NCI-H187 treated with DMSO at 0.1 percent for 48 hours (cell line): Measurements from ENCODE around the gene PLA2G3.
"Not testable (repeated sequence)": the region's sequence is repeated elsewhere in the genome, so short reads cannot be mapped to it uniquely, and the experiment has no call there.

Experiments used
- DNase-seq: peaks from one replicate; lab custom pipeline; 2025; lab: John Stamatoyannopoulos, UW

PLA2G3 gene

GRCh38 chr22:31122532-31123291 lies 17.6 kb downstream of the PLA2G3 start, which contains the start of gene INPP5J:
Gene INPP5J, plus strand, starts transcription at chr22:31122966. Its CDS starts 49 bp downstream, at chr22:31123015.
- no peak for DNase-seq

- DNase-seq: no peak
Observed at GRCh38 chr22:31122196-31122531, 18.1 kb downstream of the PLA2G3 start.

GRCh38 chr22:31121403-31121802 lies 18.9 kb downstream of the PLA2G3 start:
- DNase-seq: no peak

GRCh38 chr22:31120642-31121041 lies 19.7 kb downstream of the PLA2G3 start:
- DNase-seq: no peak

GRCh38 chr22:31120230-31120629 lies 20.1 kb downstream of the PLA2G3 start:
- DNase-seq: no peak

- no peak for DNase-seq
Observed at GRCh38 chr22:31119026-31119717, 21.1 kb downstream of the PLA2G3 start.

GRCh38 chr22:31118046-31118820 lies 22.1 kb downstream of the PLA2G3 start:
- DNase-seq: no peak

GRCh38 chr22:31112547-31113091 lies 27.7 kb downstream of the PLA2G3 start:
- DNase-seq: not testable (repeated sequence)

GRCh38 chr22:31107894-31108218 lies 32.5 kb downstream of the PLA2G3 start:
- no peak for DNase-seq

- DNase-seq: peak; percentile 39
Observed at GRCh38 chr22:31107178-31107893, 33.0 kb downstream of the PLA2G3 start, which contains the start of gene SELENOM. Gene SELENOM, minus strand, starts transcription at chr22:31107568. Its CDS starts 63 bp downstream, at chr22:31107505.

- DNase-seq: no peak
Observed at GRCh38 chr22:31106731-31107177, 33.6 kb downstream of the PLA2G3 start.

- no peak for DNase-seq
Observed at GRCh38 chr22:31106001-31106571, 34.2 kb downstream of the PLA2G3 start.

- no peak for DNase-seq
Observed at GRCh38 chr22:31105282-31105929, 34.9 kb downstream of the PLA2G3 start.

GRCh38 chr22:31104869-31105268 lies 35.4 kb downstream of the PLA2G3 start:
- DNase-seq: no peak

GRCh38 chr22:31103899-31104694 lies 36.2 kb downstream of the PLA2G3 start:
- no peak for DNase-seq

GRCh38 chr22:31103111-31103510 lies 37.2 kb downstream of the PLA2G3 start:
- DNase-seq: no peak

GRCh38 chr22:31102441-31103081 lies 37.7 kb downstream of the PLA2G3 start:
- no peak for DNase-seq

- no peak for DNase-seq
Observed at GRCh38 chr22:31100762-31101525, 39.4 kb downstream of the PLA2G3 start.
